Measurements from ENCODE around the gene DOCK10.

DNA sequence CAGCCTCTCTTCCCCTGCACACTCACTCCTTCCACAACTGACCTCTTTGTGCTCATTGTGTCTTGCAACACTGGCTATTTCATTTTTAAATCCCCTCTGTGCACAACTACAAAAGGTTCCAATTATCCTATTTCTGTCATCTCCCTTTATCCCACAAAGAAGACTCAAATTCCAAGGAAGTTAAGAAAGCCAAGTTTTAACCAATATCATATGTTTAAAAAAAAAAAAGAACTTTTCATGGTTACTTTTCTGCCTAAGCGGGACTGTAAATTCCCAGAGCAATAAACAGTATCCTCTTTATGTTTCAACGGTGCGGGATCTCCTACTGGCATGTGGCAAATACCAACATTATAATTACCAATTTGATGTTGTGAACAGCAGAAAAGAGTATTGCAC is 83.8 kb downstream of the DOCK10 start:
- TF ChIP-seq, protein P1, sequence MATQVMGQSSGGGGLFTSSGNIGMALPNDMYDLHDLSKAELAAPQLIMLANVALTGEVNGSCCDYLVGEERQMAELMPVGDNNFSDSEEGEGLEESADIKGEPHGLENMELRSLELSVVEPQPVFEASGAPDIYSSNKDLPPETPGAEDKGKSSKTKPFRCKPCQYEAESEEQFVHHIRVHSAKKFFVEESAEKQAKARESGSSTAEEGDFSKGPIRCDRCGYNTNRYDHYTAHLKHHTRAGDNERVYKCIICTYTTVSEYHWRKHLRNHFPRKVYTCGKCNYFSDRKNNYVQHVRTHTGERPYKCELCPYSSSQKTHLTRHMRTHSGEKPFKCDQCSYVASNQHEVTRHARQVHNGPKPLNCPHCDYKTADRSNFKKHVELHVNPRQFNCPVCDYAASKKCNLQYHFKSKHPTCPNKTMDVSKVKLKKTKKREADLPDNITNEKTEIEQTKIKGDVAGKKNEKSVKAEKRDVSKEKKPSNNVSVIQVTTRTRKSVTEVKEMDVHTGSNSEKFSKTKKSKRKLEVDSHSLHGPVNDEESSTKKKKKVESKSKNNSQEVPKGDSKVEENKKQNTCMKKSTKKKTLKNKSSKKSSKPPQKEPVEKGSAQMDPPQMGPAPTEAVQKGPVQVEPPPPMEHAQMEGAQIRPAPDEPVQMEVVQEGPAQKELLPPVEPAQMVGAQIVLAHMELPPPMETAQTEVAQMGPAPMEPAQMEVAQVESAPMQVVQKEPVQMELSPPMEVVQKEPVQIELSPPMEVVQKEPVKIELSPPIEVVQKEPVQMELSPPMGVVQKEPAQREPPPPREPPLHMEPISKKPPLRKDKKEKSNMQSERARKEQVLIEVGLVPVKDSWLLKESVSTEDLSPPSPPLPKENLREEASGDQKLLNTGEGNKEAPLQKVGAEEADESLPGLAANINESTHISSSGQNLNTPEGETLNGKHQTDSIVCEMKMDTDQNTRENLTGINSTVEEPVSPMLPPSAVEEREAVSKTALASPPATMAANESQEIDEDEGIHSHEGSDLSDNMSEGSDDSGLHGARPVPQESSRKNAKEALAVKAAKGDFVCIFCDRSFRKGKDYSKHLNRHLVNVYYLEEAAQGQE (IDR thresholded peaks at IDR 0.05; ENCODE audit: low read depth), result no peak
- no peak for TF ChIP-seq FOXM1 (IDR thresholded peaks at IDR 0.05; ENCODE audit: borderline replicate concordance, low read depth)
- TF ChIP-seq, protein P2, sequence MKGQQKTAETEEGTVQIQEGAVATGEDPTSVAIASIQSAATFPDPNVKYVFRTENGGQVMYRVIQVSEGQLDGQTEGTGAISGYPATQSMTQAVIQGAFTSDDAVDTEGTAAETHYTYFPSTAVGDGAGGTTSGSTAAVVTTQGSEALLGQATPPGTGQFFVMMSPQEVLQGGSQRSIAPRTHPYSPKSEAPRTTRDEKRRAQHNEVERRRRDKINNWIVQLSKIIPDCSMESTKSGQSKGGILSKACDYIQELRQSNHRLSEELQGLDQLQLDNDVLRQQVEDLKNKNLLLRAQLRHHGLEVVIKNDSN (IDR thresholded peaks at IDR 0.05), result no peak
- TF ChIP-seq RAD21 (IDR thresholded peaks at IDR 0.05; ENCODE audit: low read depth), result no peak
- TF ChIP-seq YY1 (IDR thresholded peaks at IDR 0.05; ENCODE audit: low read depth), result no peak
- TF ChIP-seq CREB1 (IDR thresholded peaks at IDR 0.05; ENCODE audit: low read depth), result no peak
- TF ChIP-seq, protein P3, sequence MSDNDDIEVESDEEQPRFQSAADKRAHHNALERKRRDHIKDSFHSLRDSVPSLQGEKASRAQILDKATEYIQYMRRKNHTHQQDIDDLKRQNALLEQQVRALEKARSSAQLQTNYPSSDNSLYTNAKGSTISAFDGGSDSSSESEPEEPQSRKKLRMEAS (IDR thresholded peaks at IDR 0.05), result no peak
- no peak for TF ChIP-seq EGR1 (IDR thresholded peaks at IDR 0.05)
- TF ChIP-seq TAF1 (IDR thresholded peaks at IDR 0.05; ENCODE audit: low read depth), result no peak
- no peak for TF ChIP-seq CEBPB (IDR thresholded peaks at IDR 0.05)
- no peak for TF ChIP-seq TEAD4 (IDR thresholded peaks at IDR 0.05)

All from Ishikawa (cell line).